SK-N-SH (cell line): Measurements from ENCODE around the gene PECR. TPM values are rescaled to one million over a fixed set of nuclear protein-coding genes. Genes with fewer than 3 reads are reported as not detected.
A peak's percentile ranks its signal among the peaks of the same experiment; 100 is the strongest.

Experiments used
- CTCF ChIA-PET: fragments of 300-600, 350-600 bp; formaldehyde crosslinking; extraction: SDS; loops from one replicate; lab custom pipeline; 2021; lab: Yijun Ruan, JAX
- POLR2A ChIA-PET: fragments of 350-600 bp; sonication (Branson Sonifier 250); formaldehyde crosslinking; extraction: SDS; loops from one replicate; lab custom pipeline; 2020; ENCODE audit warnings: antibody characterized with exemption, inconsistent platforms; lab: Yijun Ruan, JAX
- DNase-seq: peaks from one replicate; pipeline ENCODE4 v3.0.0; 2012
- H2AFZ ChIP-seq: fragments of 200-600 bp; sonication (generic); 2 replicates; pipeline ENCODE4 v1.8.1; 2016; ENCODE audit warnings: antibody characterized with exemption, mild to moderate bottlenecking, low read depth
- H3F3A ChIP-seq: fragments of 200-600 bp; sonication (generic); replicated peaks from 2 replicates; pipeline ENCODE3; 2016; ENCODE audit warnings: antibody characterized with exemption, mild to moderate bottlenecking; ENCODE audit not compliant: insufficient read depth
- H3K27ac ChIP-seq, 2 experiments: fragments of 200-500 bp in 1 of 2; fragments of 200-600 bp in 1 of 2; sonication (Bioruptor generic) in 1 of 2; sonication (generic), shearing (Covaris generic) in 1 of 2; 2 replicates each; pipeline versions ENCODE4 v1.5.1 to v1.6.1; 2014 to 2016; ENCODE audit warnings: low read depth in 2 of 2, inconsistent platforms in 1 of 2, low read length in 1 of 2, mild to moderate bottlenecking in 1 of 2, mixed read lengths in 1 of 2
- H3K27me3 ChIP-seq: fragments of 200-600 bp; sonication (generic), shearing (Covaris generic); 2 replicates; pipeline ENCODE4 v1.6.1; 2016; ENCODE audit warnings: mixed run types; ENCODE audit not compliant: insufficient read depth
- H3K36me3 ChIP-seq, 2 experiments: fragments of 200-500 bp in 1 of 2; fragments of 200-600 bp in 1 of 2; sonication (Bioruptor generic) in 1 of 2; sonication (generic) in 1 of 2; replicated peaks in 1 of 2; 2 replicates each; pipeline versions ENCODE3 to v1.5.1; 2014 to 2016; ENCODE audit warnings: low read length in 1 of 2, mild to moderate bottlenecking in 1 of 2; ENCODE audit not compliant: insufficient read depth in 2 of 2, control insufficient read depth in 1 of 2
- H3K4me1 ChIP-seq, 2 experiments: fragments of 200-500 bp in 1 of 2; fragments of 200-600 bp in 1 of 2; sonication (Bioruptor generic) in 1 of 2; sonication (generic), shearing (Covaris generic) in 1 of 2; 2 replicates each; pipeline versions ENCODE4 v1.5.1 to v1.6.1; 2014 to 2016; ENCODE audit warnings: low read depth in 1 of 2, low read length in 1 of 2, mixed run types in 1 of 2; ENCODE audit not compliant: insufficient read depth in 2 of 2, control insufficient read depth in 1 of 2
- H3K4me2 ChIP-seq: fragments of 200-600 bp; sonication (generic), shearing (Covaris generic); 2 replicates; pipeline ENCODE4 v1.6.1; 2017; ENCODE audit warnings: mixed run types
- H3K4me3 ChIP-seq, 2 experiments: fragments of 200-500 bp in 1 of 2; fragments of 200-600 bp in 1 of 2; sonication (Bioruptor generic) in 1 of 2; sonication (generic), shearing (Covaris generic) in 1 of 2; 2 replicates each; pipeline versions ENCODE4 v1.5.1 to v1.8.1; 2014 to 2016; ENCODE audit warnings: low read depth in 2 of 2, inconsistent platforms in 1 of 2, low read length in 1 of 2, mild to moderate bottlenecking in 1 of 2, mixed read lengths in 1 of 2, moderate library complexity in 1 of 2
- H3K79me2 ChIP-seq: fragments of 200-600 bp; sonication (generic); 2 replicates; pipeline ENCODE4 v1.8.1; 2017; ENCODE audit warnings: mild to moderate bottlenecking; ENCODE audit not compliant: insufficient read depth
- H3K9ac ChIP-seq: fragments of 200-600 bp; sonication (generic); 2 replicates; pipeline ENCODE4 v1.6.1; 2017; ENCODE audit warnings: mixed run types
- H3K9me2 ChIP-seq: fragments of 200-600 bp; sonication (generic); 2 replicates; pipeline ENCODE4 v1.6.1; 2017; ENCODE audit warnings: mixed run types
- H3K9me3 ChIP-seq: fragments of 200-600 bp; sonication (generic); 2 replicates; pipeline ENCODE4 v1.6.1; 2017; ENCODE audit warnings: mixed run types, mild to moderate bottlenecking, moderate library complexity
- H4K20me1 ChIP-seq: fragments of 200-600 bp; sonication (generic); 2 replicates; pipeline ENCODE4 v1.6.1; 2017; ENCODE audit warnings: mild to moderate bottlenecking, mixed run types; ENCODE audit not compliant: insufficient read depth
- CHD2 ChIP-seq: fragments of 150-350 bp; IDR thresholded peaks from 2 replicates; pipeline ENCODE4 v1.6.1; 2018; ENCODE audit warnings: low read length; ENCODE audit not compliant: partially characterized antibody
- CTCF ChIP-seq: fragments of 200-600 bp; sonication (generic); IDR thresholded peaks from 2 replicates; pipeline ENCODE4 v1.6.1; 2017; ENCODE audit warnings: antibody characterized with exemption, mild to moderate bottlenecking, moderate library complexity
- ELF1 ChIP-seq: IDR thresholded peaks from 2 replicates; pipeline ENCODE4 v1.4.0; 2012
- EP300 ChIP-seq, 2 experiments: IDR thresholded peaks; 2 replicates each; pipeline versions ENCODE4 v1.4.0 to v1.6.1; 2012; ENCODE audit warnings: borderline replicate concordance in 1 of 2, low read depth in 1 of 2, low read length in 1 of 2
- IRF3 ChIP-seq: fragments of 150-350 bp; IDR thresholded peaks from 2 replicates; pipeline ENCODE4 v1.6.1; 2016; ENCODE audit warnings: mild to moderate bottlenecking, low read depth, low read length
- JUND ChIP-seq: IDR thresholded peaks from 2 replicates; pipeline ENCODE4 v1.4.0; 2012
- MAX ChIP-seq: IDR thresholded peaks from 2 replicates; pipeline ENCODE4 v1.4.0; 2012; ENCODE audit warnings: low read depth
- MEF2A ChIP-seq: IDR thresholded peaks from 2 replicates; pipeline ENCODE4 v1.4.0; 2012; ENCODE audit warnings: low read depth, borderline replicate concordance
- MXI1 ChIP-seq: IDR thresholded peaks from 2 replicates; pipeline ENCODE4 v1.6.1; 2012; ENCODE audit warnings: mild to moderate bottlenecking, low read depth, low read length, improper control_type of control experiment
- NFIC ChIP-seq: IDR thresholded peaks from 2 replicates; pipeline ENCODE4 v1.4.0; 2012; ENCODE audit warnings: borderline replicate concordance
- NRF1 ChIP-seq: IDR thresholded peaks from 2 replicates; pipeline ENCODE4 v1.6.1; 2012; ENCODE audit warnings: low read depth, mild to moderate bottlenecking, low read length
- PBX3 ChIP-seq: IDR thresholded peaks from 2 replicates; pipeline ENCODE4; 2012
- RCOR1 ChIP-seq: fragments of 150-350 bp; IDR thresholded peaks from 2 replicates; pipeline ENCODE4 v1.6.1; 2017; ENCODE audit warnings: antibody characterized with exemption, low read length
- REST ChIP-seq: IDR thresholded peaks from 2 replicates; pipeline ENCODE4 v1.6.1; 2012; ENCODE audit warnings: mild to moderate bottlenecking, low read depth, low read length, moderate library complexity
- RXRA ChIP-seq: IDR thresholded peaks from 2 replicates; pipeline ENCODE4 v1.4.0; 2012; ENCODE audit warnings: low read depth, mild to moderate bottlenecking, borderline replicate concordance
- TAF1 ChIP-seq: IDR thresholded peaks from 2 replicates; pipeline ENCODE4 v1.6.1; 2012; ENCODE audit warnings: low read depth, mild to moderate bottlenecking, low read length, moderate library complexity, borderline replicate concordance
- TEAD4 ChIP-seq: IDR thresholded peaks from 2 replicates; pipeline ENCODE4 v1.4.0; 2012; ENCODE audit warnings: mild to moderate bottlenecking, borderline replicate concordance; ENCODE audit not compliant: insufficient read depth
- USF1 ChIP-seq: IDR thresholded peaks from 2 replicates; pipeline ENCODE4 v1.4.0; 2012; ENCODE audit warnings: low read depth, borderline replicate concordance
- YY1 ChIP-seq: IDR thresholded peaks from 2 replicates; pipeline ENCODE4 v1.4.0; 2012; ENCODE audit warnings: low read depth, mild to moderate bottlenecking
- ZBTB33 ChIP-seq: IDR thresholded peaks from 2 replicates; pipeline ENCODE4 v1.4.0; 2012; ENCODE audit warnings: low read depth, borderline replicate concordance
- WGBS: methylation state at CpG from one replicate; pipeline ENCODE4 v1.1.6; 2017; ENCODE audit warnings: low lambda C conversion rate; 5-methylcytosine and 5-hydroxymethylcytosine counted together
- polyA plus RNA-seq, 3 experiments: library from polyadenylated mRNA; depleted of rRNA; stranded (reverse); fragments of >200 nt; gene quantifications; 2 replicates each; pipeline ENCODE4 v1.2.3, GENCODE V29; 2012

The PECR gene
- polyA plus RNA-seq, 1 of the 3 experiments (the other 2 are of a cell fraction): 18.6 TPM

GRCh38 chr2:216114714-216115531 is 33.3 kb upstream of the PECR start:
- Histone ChIP-seq H3K9me2 (no peaks in the 10 kb centered on the region), H2AFZ (peak overlapping the region; percentile 38), H3K4me3 (peak overlapping the region; percentile 49 to 63), H3F3A (peaks cover 23% of the 10 kb centered on the region), H3K27me3 (no peaks in the 10 kb centered on the region), H3K79me2 (peaks cover 92% of the 10 kb centered on the region), H3K4me2 (peak overlapping the region; percentile 92), H3K9ac (peak overlapping the region; percentile 93), H3K9me3 (no peaks in the 10 kb centered on the region), H4K20me1 (peaks cover 11% of the 10 kb centered on the region), H3K27ac (peak overlapping the region; percentile 85 to 97), H3K4me1 (peaks cover 38 to 48% of the 10 kb centered on the region in 2 experiments), H3K36me3 (peaks cover 85 to 88% of the 10 kb centered on the region in 2 experiments)
- ChIA-PET POLR2A (interaction anchor here (0.7 to 1.6 kb wide), 4 partner anchors 33 to 384 kb away, joined by 3 to 7 read pairs (median 4); partner anchors contain the start of genes PECR, RPL37A, SMARCAL1 and TMEM169), CTCF (interaction anchor here (0.6 to 1.4 kb wide), 13 partner anchors 9 to 770 kb away, joined by 3 to 7 read pairs (median 4); no protein-coding TSS in a partner anchor)
- 4% methylated on average over 29 of the region's 29 CpGs for WGBS
- DNase-seq: peak; percentile 87
- peak; percentile 39; the same call in 1 of the 2 replicates for TF ChIP-seq RCOR1
- TF ChIP-seq NFIC: no peak
- TF ChIP-seq USF1: no peak
- no peak for TF ChIP-seq ELF1
- TF ChIP-seq RXRA: no peak
- peak; percentile 91 for TF ChIP-seq YY1
- TF ChIP-seq JUND: no peak
- peak; percentile 78; the same call in 1 of the 2 replicates for TF ChIP-seq MAX
- TF ChIP-seq IRF3: no peak
- 0 out of 2 replicates have a peak, but pooled peaks have one; percentile 13 for TF ChIP-seq ZBTB33
- TF ChIP-seq MXI1: peak; percentile 89
- no peak; the same call in 1 of the 2 replicates for TF ChIP-seq REST
- TF ChIP-seq NRF1: peak; percentile 98
- no peak for TF ChIP-seq EP300 (IDR thresholded peaks at IDR 0.05; ENCODE audit: borderline replicate concordance in 1 of 2, low read depth in 1 of 2, low read length in 1 of 2)
- TF ChIP-seq TEAD4: no peak
- peak; percentile 70 for TF ChIP-seq CHD2
- TF ChIP-seq TAF1: peak; percentile 77; the same call in 1 of the 2 replicates
- no peak for TF ChIP-seq MEF2A
- peak; percentile 4; the same call in 1 of the 2 replicates for TF ChIP-seq PBX3
- TF ChIP-seq CTCF: peak; percentile 94
